ENCODE measurements around the gene CELF2. TPM values are rescaled to one million over a fixed set of nuclear protein-coding genes. Genes with fewer than 3 reads are reported as not detected.

The CELF2 gene
- total RNA-seq, 4 donors from 2014 or later = 28.7 to 55.4 (median 35.0) TPM

- H3K36me3 ChIP-seq = no peaks in the 10 kb centered on the region
- H3K4me1 ChIP-seq = peaks cover 25 to 27% of the 10 kb centered on the region in 2 donors
- no peak for TF ChIP-seq POLR2A (IDR thresholded peaks at IDR 0.05)
- no peak for TF ChIP-seq CTCF (IDR thresholded peaks at IDR 0.05)
- H3K9me3 ChIP-seq = no peaks in the 10 kb centered on the region
- peak overlapping the region in 2 of 3 donors; percentile 43 to 44 for H3K4me3 ChIP-seq (replicated peaks in 1 of 3)
- WGBS, 2 donors = 38 to 42% methylated on average over 16 to 19 of the region's 19 CpGs
- H3K27ac ChIP-seq = peak overlapping the region; percentile 43 to 74 (median 59)
- no peaks in the 10 kb centered on the region for H3K27me3 ChIP-seq
- DNase-seq = no peak
- intact Hi-C loops (cut with DNase I) = no loop called here
Observed at GRCh38 chr10:11017000-11017569, 587 bp upstream of the CELF2 start.

GRCh38 chr10:11018432-11018841 lies 765 bp downstream of the CELF2 start:
- Histone ChIP-seq H3K4me3 (replicated peaks in 1 of 3) (peak overlapping the region; percentile 63 to 79 (median 65)), H3K4me1 (peaks cover 25 to 27% of the 10 kb centered on the region in 2 donors), H3K27ac (peak overlapping the region; percentile 67 to 79 (median 73)), H3K36me3 (no peaks in the 10 kb centered on the region), H3K27me3 (no peaks in the 10 kb centered on the region), H3K9me3 (no peaks in the 10 kb centered on the region)
- DNase-seq = peak; percentile 9 to 20
- WGBS, 2 donors = 2 to 4% methylated on average over 20 to 22 of the region's 57 CpGs
- intact Hi-C loops (cut with DNase I) = no loop called here
- TF ChIP-seq CTCF (IDR thresholded peaks at IDR 0.05) = no peak
- TF ChIP-seq POLR2A (IDR thresholded peaks at IDR 0.05) = no peak

- H3K27ac ChIP-seq = peak overlapping the region in 1 of 3 donors; percentile 79
- intact Hi-C loops (cut with DNase I) = no loop called here
- peaks cover 23 to 25% of the 10 kb centered on the region in 2 donors for H3K4me1 ChIP-seq
- no peaks in the 10 kb centered on the region for H3K27me3 ChIP-seq
- H3K36me3 ChIP-seq = no peaks in the 10 kb centered on the region
- DNase-seq = no peak
- WGBS, 2 donors = 33 to 34% methylated on average over 11 of the region's 11 CpGs
- no peak for TF ChIP-seq CTCF (IDR thresholded peaks at IDR 0.05)
- TF ChIP-seq POLR2A (IDR thresholded peaks at IDR 0.05) = no peak
- H3K9me3 ChIP-seq = no peaks in the 10 kb centered on the region
- peak overlapping the region; percentile 63 to 79 (median 65) for H3K4me3 ChIP-seq (replicated peaks in 1 of 3)
Observed at GRCh38 chr10:11018855-11019631, 1.4 kb downstream of the CELF2 start.

- no peaks in the 10 kb centered on the region for H3K36me3 ChIP-seq
- no peak for DNase-seq
- H3K4me3 ChIP-seq (replicated peaks in 1 of 3) = no peak overlapping the region
- intact Hi-C loops (cut with DNase I) = no loop called here
- no peak overlapping the region for H3K27ac ChIP-seq
- peaks cover 14 to 22% of the 10 kb centered on the region in 2 donors for H3K4me1 ChIP-seq
- TF ChIP-seq CTCF (IDR thresholded peaks at IDR 0.05) = no peak
- no peak for TF ChIP-seq POLR2A (IDR thresholded peaks at IDR 0.05)
- WGBS, 2 donors = 91 to 94% methylated on average over 11 of the region's 11 CpGs
- H3K9me3 ChIP-seq = no peaks in the 10 kb centered on the region
- no peaks in the 10 kb centered on the region for H3K27me3 ChIP-seq
Observed at GRCh38 chr10:11019724-11020547, 2.3 kb downstream of the CELF2 start.

Data from thyroid gland (tissue), 4 donors.